Heart left ventricle (tissue), 13 donors: ENCODE data around the gene YPEL5.

Source experiments
- POLR2A ChIP-seq, 2 donors: fragments of 450-650 bp; IDR thresholded peaks; one replicate each; pipeline ENCODE4 v1.6.1; 2017; ENCODE audit warnings: antibody characterized with exemption in 2 of 2, mild to moderate bottlenecking in 2 of 2, moderate library complexity in 2 of 2
- TF ChIP-seq, protein P1 (sequence below), 12 donors: fragments of 200-600 bp; sonication (generic) in 4 of 12; IDR thresholded peaks; one replicate each; pipeline versions ENCODE4 v1.5.0 to v1.8.0; 2018 to 2022; ENCODE audit warnings: antibody characterized with exemption in 12 of 12, mild to moderate bottlenecking in 5 of 12
- donor health status: ischemic (EF 13 %, LVEDD 7.1; RV severe dilation, severe dysfunction).
- donor health status: DM: no; HTN: yes; CAD: no.
- donor health status: DM: no; HTN: no; CAD: no.
- donor health status: ischemic (EF 25% LVEDD 6.9; RV normal size, moderate dysfunction).
- donor health status: ischemic (EF 25% LVEDD 5.7; RV mildly dilated, moderate dysfunction).
- donor health status: ischemic (EF 35%, LVEDD 5.7; RV mildly dilated, moderate dysfunction).
- donor health status: nonischemic (EF 11% LVEDD 7.7; RV severe dilation, severe dysfunction).
- donor health status: DM: yes; HTN: yes; CAD: no.
- donor health status: PGD.
- donor health status: ischemic (EF 29% LVEDD 5.4; RV normal size, mild dysfunction).
- donor health status: nonischemic (EF 23%, LVEDD 6.1; RV moderate dilation, normal function).

GRCh38 chr2:30205456-30205855 is 58.6 kb downstream of the YPEL5 start:
- TF ChIP-seq, protein P1, sequence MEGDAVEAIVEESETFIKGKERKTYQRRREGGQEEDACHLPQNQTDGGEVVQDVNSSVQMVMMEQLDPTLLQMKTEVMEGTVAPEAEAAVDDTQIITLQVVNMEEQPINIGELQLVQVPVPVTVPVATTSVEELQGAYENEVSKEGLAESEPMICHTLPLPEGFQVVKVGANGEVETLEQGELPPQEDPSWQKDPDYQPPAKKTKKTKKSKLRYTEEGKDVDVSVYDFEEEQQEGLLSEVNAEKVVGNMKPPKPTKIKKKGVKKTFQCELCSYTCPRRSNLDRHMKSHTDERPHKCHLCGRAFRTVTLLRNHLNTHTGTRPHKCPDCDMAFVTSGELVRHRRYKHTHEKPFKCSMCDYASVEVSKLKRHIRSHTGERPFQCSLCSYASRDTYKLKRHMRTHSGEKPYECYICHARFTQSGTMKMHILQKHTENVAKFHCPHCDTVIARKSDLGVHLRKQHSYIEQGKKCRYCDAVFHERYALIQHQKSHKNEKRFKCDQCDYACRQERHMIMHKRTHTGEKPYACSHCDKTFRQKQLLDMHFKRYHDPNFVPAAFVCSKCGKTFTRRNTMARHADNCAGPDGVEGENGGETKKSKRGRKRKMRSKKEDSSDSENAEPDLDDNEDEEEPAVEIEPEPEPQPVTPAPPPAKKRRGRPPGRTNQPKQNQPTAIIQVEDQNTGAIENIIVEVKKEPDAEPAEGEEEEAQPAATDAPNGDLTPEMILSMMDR (IDR thresholded peaks at IDR 0.05) = no peak
- no peak for TF ChIP-seq POLR2A (IDR thresholded peaks at IDR 0.05)
